Smooth muscle cell (in vitro differentiated cells): ENCODE data around the gene CDC42BPG. TPM values are rescaled to one million over a fixed set of nuclear protein-coding genes. Genes with fewer than 3 reads are reported as not detected.

ENCODE experiments used
- DNase-seq: peaks from one replicate; lab custom pipeline; 2025; ENCODE audit not compliant: unreplicated experiment; lab: John Stamatoyannopoulos, UW
- H2AFZ ChIP-seq: fragments of 200-600 bp; sonication (generic); 2 replicates; pipeline ENCODE4 v1.6.0; 2016; ENCODE audit warnings: antibody characterized with exemption, low read depth, mild to moderate bottlenecking
- H3F3A ChIP-seq: fragments of 200-600 bp; sonication (generic); 2 replicates; pipeline ENCODE4 v1.6.0; 2017; ENCODE audit warnings: antibody characterized with exemption, low read depth
- H3K27ac ChIP-seq: fragments of 200-600 bp; sonication (generic); 2 replicates; pipeline ENCODE4 v1.5.1; 2016; ENCODE audit warnings: low read depth, mild to moderate bottlenecking
- H3K27me3 ChIP-seq: fragments of 200-600 bp; sonication (generic); 2 replicates; pipeline ENCODE4 v1.6.1; 2016; ENCODE audit warnings: low read depth, mild to moderate bottlenecking
- H3K36me3 ChIP-seq: fragments of 200-600 bp; sonication (generic); 2 replicates; pipeline ENCODE4 v1.5.1; 2016; ENCODE audit warnings: low read depth
- H3K4me1 ChIP-seq: fragments of 200-600 bp; sonication (generic); 2 replicates; pipeline ENCODE4 v1.5.1; 2016; ENCODE audit warnings: low read depth
- H3K4me2 ChIP-seq: fragments of 200-600 bp; sonication (generic); 2 replicates; pipeline ENCODE4 v1.6.0; 2016; ENCODE audit warnings: mild to moderate bottlenecking
- H3K4me3 ChIP-seq: fragments of 200-600 bp; sonication (generic); 2 replicates; pipeline ENCODE4 v1.5.1; 2016; ENCODE audit warnings: mild to moderate bottlenecking
- H3K79me2 ChIP-seq: fragments of 200-600 bp; sonication (generic); 2 replicates; pipeline ENCODE4 v1.6.0; 2016; ENCODE audit warnings: low read depth, mild to moderate bottlenecking
- H3K9ac ChIP-seq: fragments of 200-600 bp; sonication (generic); 2 replicates; pipeline ENCODE4 v1.6.0; 2016; ENCODE audit warnings: low read depth
- H3K9me3 ChIP-seq: fragments of 200-600 bp; sonication (generic); replicated peaks from 2 replicates; pipeline ENCODE4 v1.5.1; 2016; ENCODE audit warnings: low read depth
- H4K20me1 ChIP-seq: fragments of 200-600 bp; sonication (generic); 2 replicates; pipeline ENCODE4 v1.6.0; 2016; ENCODE audit warnings: low read depth
- CTCF ChIP-seq: fragments of 200-600 bp; sonication (generic); IDR thresholded peaks from 2 replicates; pipeline ENCODE4 v1.5.1; 2017; ENCODE audit warnings: borderline replicate concordance, mild to moderate bottlenecking, antibody characterized with exemption; ENCODE audit not compliant: insufficient read depth, poor library complexity, severe bottlenecking
- WGBS: methylation state at CpG from one replicate; pipeline ENCODE4 v1.1.7; 2016; ENCODE audit warnings: low lambda C conversion rate; 5-methylcytosine and 5-hydroxymethylcytosine counted together
- polyA plus RNA-seq: library from polyadenylated mRNA; unstranded; fragments of >200 nt; fragmentation: Nextera tagmentation; extraction: Ambion mirVana; gene quantifications from 2 replicates; pipeline ENCODE4 v1.2.1, GENCODE V29; 2016
- total RNA-seq: library from RNA; depleted of rRNA; stranded (reverse); fragments of >200 nt; gene quantifications from 2 replicates; pipeline ENCODE4 v1.2.3, GENCODE V29; 2014

The CDC42BPG gene
- total and polyA plus RNA-seq, 2 experiments from 2014 or later = 1.7 to 4.7 TPM

- no peaks in the 10 kb centered on the region for H3K27me3 ChIP-seq
- no peak overlapping the region for H3K4me3 ChIP-seq
- no peaks in the 10 kb centered on the region for H4K20me1 ChIP-seq
- no peaks in the 10 kb centered on the region for H3K4me1 ChIP-seq
- H3K9ac ChIP-seq = no peak overlapping the region
- no peaks in the 10 kb centered on the region for H3K9me3 ChIP-seq
- WGBS = 98% methylated on average over 43 of the region's 43 CpGs
- H2AFZ ChIP-seq = no peak overlapping the region
- DNase-seq = no peak
- no peak for TF ChIP-seq CTCF
- H3K36me3 ChIP-seq = no peaks in the 10 kb centered on the region
- no peak overlapping the region for H3K4me2 ChIP-seq
- H3K79me2 ChIP-seq = no peaks in the 10 kb centered on the region
- H3F3A ChIP-seq = no peaks in the 10 kb centered on the region
- no peak overlapping the region for H3K27ac ChIP-seq
These were observed 14.8 kb downstream of the CDC42BPG start for GRCh38 chr11:64829536-64830251.

- Histone ChIP-seq H3F3A (no peaks in the 10 kb centered on the region), H3K27me3 (no peaks in the 10 kb centered on the region), H4K20me1 (no peaks in the 10 kb centered on the region), H3K4me1 (no peaks in the 10 kb centered on the region), H3K9ac (no peak overlapping the region), H3K36me3 (no peaks in the 10 kb centered on the region), H3K79me2 (no peaks in the 10 kb centered on the region), H3K27ac (no peak overlapping the region), H3K9me3 (no peaks in the 10 kb centered on the region), H2AFZ (no peak overlapping the region), H3K4me2 (no peak overlapping the region), H3K4me3 (no peak overlapping the region)
- TF ChIP-seq CTCF = no peak
- WGBS = 96% methylated on average over 22 of the region's 22 CpGs
- DNase-seq = no peak
These were observed 17.0 kb downstream of the CDC42BPG start for GRCh38 chr11:64827451-64827839.

GRCh38 chr11:64826578-64827450 lies 17.6 kb downstream of the CDC42BPG start:
- H3K4me2 ChIP-seq = no peak overlapping the region
- TF ChIP-seq CTCF = no peak

More at GRCh38 chr11:64826578-64827450, 17.6 kb downstream of the CDC42BPG start:
- no peaks in the 10 kb centered on the region for H3K9me3 ChIP-seq
- H3K4me1 ChIP-seq = no peaks in the 10 kb centered on the region
- no peaks in the 10 kb centered on the region for H3F3A ChIP-seq
- no peak overlapping the region for H2AFZ ChIP-seq
- WGBS = 95% methylated on average over 51 of the region's 52 CpGs
- no peak for DNase-seq
- no peak overlapping the region for H3K27ac ChIP-seq
- no peaks in the 10 kb centered on the region for H3K79me2 ChIP-seq
- no peak overlapping the region for H3K9ac ChIP-seq
- no peaks in the 10 kb centered on the region for H3K27me3 ChIP-seq
- H3K4me3 ChIP-seq = no peak overlapping the region
- no peaks in the 10 kb centered on the region for H4K20me1 ChIP-seq
- H3K36me3 ChIP-seq = no peaks in the 10 kb centered on the region
